HG03432 (cell line): ENCODE measurements around the gene FBXO22.

Experiments used
- ATAC-seq: cut with Tn5 transposase; IDR thresholded peaks from one replicate; pipeline ENCODE4 v1.9.1; 2021; ENCODE audit warnings: mild to moderate bottlenecking, moderate library complexity; ENCODE audit not compliant: unreplicated experiment

Gene FBXO22

GRCh38 chr15:75918135-75918534 lies 14.5 kb downstream of the FBXO22 start:
- ATAC-seq, result no peak

- ATAC-seq, result no peak
These were observed 16.4 kb downstream of the FBXO22 start for GRCh38 chr15:75920079-75920478.

GRCh38 chr15:75921732-75922703 lies 18.3 kb downstream of the FBXO22 start:
- ATAC-seq, result no peak

DNA sequence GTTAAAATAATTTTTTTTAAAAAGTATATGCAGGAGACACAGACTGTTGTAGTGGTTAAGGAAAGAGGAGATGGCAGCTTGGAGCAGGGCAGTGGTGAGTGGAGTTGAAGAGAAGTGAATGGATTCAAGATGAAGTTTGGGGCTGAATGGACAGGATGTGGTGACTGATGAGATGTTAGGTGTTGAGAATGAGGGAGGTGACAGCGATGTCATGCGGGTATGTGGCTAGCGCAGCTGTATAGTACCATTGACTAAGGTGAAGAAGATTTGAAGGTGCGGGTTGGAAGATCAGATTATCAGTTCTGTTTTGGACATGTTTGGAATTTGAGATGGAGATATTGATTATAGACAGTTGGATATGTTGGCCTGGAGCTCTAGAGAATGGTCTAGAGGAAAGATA lies 20.1 kb downstream of the FBXO22 start:
- no peak for ATAC-seq

GRCh38 chr15:75924576-75924975 lies 20.9 kb downstream of the FBXO22 start:
- ATAC-seq, result no peak

DNA sequence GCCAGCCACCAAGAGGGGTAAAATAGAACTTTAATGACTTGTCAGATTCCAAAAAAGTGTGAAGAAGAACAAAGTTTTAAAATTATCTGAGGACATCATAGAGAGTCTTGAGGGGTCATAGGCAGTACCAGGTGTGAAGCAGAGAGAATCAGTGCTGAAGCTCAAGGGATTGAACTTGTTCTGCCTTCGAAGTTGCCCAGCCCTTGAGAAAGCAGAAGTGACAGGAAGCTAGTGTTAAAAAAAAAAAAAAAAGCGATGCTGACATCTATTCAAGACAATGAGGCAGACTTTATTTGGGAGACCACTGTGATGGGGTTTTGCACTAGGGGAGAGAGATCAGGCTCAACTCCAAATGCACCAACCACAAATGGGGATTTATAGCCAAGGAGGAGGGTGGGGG lies 21.8 kb downstream of the FBXO22 start:
- no peak for ATAC-seq

GRCh38 chr15:75926931-75927330 lies 23.3 kb downstream of the FBXO22 start:
- ATAC-seq, result no peak

GRCh38 chr15:75927601-75928000 lies 23.9 kb downstream of the FBXO22 start:
- no peak for ATAC-seq

DNA sequence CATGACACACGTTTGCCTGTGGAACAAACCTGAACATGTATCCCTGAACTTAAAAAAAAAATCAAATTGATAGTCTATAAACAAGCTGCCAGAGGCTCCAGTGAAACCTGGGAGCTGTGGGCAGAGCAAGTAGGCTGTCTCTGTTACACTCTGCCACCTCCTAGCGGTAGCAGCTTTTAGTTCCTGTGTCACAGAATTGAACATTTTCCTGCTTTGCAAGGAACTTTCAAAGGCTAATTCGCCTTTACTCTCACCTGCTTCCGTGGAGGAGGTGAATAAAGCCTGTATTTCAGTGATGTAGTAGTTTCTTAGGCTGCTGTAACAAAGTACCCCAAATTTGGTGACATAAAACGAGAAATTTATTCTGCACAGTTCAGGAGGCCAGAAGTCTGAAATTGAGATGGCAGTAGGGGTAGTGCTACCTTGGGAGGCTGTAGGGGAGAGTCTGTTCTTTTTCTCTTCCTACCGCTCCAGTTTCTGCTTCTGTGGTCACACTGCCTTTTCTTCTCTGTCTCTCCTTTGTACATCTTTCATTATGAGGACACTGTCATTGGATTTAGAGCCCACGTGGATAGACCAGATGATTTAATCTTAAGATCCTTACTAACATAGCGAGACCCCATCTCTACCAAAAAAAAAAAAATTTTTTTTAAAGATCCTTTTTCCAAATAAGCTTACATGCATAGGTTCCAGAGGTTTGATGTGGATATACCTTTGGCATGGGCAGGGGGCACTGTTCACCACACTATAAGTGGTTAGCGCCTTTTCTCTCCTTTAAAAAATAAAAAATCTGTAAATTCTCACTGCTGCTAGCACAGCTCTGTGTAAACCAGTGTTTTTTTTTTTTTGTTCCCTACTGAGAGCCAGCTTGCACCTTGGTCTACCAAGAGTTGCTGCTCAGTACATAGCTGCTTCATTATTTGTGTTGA lies 25.3 kb downstream of the FBXO22 start:
- no peak for ATAC-seq

GRCh38 chr15:75929799-75930565 lies 26.3 kb downstream of the FBXO22 start:
- ATAC-seq, result no peak

- no peak for ATAC-seq
These were observed 27.2 kb downstream of the FBXO22 start for GRCh38 chr15:75930866-75931265.

GRCh38 chr15:75942464-75942863 lies 38.8 kb downstream of the FBXO22 start:
- no peak for ATAC-seq

DNA sequence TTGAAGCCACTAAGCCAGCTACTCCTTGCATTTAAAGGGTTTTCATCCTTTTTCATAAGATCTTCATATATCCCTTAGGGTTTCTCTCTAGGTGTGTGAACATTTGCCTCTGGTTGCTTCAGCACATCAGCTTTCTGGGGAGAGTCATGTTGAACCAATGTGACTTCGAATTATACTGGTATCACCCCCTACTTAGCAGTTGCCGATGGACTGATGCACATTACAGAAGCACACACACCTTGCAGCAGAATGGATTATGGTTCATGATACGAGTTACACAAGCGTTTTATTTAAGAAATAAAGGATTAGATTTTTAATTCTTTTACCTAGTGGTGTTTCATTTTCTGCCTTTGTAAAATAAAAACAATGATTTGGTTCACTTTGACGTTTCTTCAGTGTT lies 39.6 kb downstream of the FBXO22 start:
- ATAC-seq, result no peak

DNA sequence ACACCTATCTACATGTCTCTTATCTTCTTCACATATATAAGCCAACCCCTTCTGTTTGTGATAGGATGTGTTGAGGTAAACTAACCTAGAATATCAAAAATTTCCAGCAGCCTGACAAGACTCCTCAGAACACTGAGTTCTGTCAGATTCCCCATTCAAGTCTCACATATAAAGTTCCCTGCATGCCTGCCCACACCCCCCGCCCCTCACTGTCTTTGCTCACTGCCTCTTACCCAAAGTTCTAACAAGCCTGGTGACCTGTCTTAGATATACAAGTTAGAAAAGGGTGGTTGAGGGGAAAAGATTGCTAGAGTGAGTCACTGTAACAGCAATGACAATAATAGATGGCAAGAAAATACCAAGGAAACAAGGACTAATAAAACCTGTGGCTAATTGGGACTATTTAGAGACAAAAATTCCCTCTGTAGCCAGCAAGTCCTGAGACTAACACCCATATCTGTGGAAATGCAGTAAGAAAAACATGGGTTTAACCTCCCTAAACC lies 40.1 kb downstream of the FBXO22 start:
- no peak for ATAC-seq

- no peak for ATAC-seq
These were observed 42.3 kb downstream of the FBXO22 start for GRCh38 chr15:75945953-75946352.

GRCh38 chr15:75947092-75947491 lies 43.4 kb downstream of the FBXO22 start:
- no peak for ATAC-seq

DNA sequence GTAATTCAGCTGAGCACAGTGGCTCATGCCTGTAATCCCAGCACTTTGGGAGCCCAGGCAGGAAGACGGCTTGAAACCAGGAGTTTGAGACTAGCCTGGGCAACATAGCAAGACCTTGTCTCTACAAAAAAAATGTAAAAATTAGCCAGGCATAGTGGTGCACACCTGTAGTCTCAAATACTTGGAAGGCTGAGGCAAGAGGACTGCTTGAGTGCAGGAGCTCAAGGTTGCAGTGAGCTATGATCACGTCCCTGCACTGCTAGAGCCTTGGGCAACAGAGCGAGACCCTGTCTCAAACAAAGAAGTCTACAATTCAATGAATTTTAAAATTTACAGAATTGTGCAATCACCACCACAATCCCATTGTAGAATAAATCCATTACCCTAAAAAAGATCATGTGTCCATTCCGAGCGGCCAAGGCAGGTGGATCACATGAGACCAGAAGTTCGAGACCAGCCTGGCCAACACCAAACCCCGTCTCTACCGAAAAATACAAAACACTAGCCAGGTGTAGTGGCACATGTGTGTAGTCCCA lies 45.2 kb downstream of the FBXO22 start:
- no peak for ATAC-seq

DNA sequence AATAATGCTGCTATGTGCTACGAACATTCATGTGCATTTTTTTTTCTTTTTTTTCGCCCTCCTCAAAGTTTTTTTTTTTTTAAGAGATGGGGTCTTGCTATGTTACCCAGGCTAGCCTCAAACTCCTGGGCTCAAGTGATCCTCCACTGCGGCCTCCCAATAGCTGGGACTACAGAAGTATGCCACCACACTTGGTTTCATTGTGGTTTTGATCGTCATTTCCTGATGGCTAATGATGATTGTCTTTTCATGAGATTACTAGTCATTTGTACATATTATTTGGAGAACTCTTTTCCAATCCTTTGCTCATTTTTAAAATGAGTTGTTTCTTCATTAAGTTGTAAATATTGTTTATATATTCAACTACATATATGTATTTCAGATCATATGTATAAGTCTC lies 48.8 kb downstream of the FBXO22 start:
- ATAC-seq, result no peak

DNA sequence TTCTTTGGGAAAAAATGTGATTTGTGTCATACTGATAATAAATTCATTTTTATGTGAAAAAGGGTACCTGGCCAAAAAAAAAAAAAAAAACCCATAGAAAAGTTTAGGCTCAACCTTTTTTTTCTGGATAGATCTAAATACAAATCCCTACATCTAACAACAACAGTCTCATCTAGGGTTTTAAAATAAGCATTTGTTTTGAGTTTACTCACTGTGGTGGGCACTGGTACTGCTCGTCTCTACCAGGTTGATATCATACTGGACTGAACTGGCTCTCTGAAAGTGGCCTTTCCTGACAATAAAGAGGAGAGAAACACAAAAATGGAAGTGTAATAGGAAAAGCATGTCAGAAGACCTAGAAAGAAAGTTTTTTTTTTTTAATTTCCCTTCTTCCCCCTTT lies 52.0 kb downstream of the FBXO22 start:
- ATAC-seq, result no peak

- no peak for ATAC-seq
These were observed 57.7 kb downstream of the FBXO22 start for GRCh38 chr15:75961331-75961730.
